IPS DF 19.7 (cell line): Measurements from ENCODE around the gene TBC1D2B.
"Not testable (repeated sequence)": the region's sequence is repeated elsewhere in the genome, so short reads cannot be mapped to it uniquely, and the experiment has no call there.

Source experiments
- DNase-seq: peaks from one replicate; pipeline ENCODE4 v3.0.0-alpha.2; 2013; ENCODE audit warnings: low read depth, low spot score

The TBC1D2B gene

DNA sequence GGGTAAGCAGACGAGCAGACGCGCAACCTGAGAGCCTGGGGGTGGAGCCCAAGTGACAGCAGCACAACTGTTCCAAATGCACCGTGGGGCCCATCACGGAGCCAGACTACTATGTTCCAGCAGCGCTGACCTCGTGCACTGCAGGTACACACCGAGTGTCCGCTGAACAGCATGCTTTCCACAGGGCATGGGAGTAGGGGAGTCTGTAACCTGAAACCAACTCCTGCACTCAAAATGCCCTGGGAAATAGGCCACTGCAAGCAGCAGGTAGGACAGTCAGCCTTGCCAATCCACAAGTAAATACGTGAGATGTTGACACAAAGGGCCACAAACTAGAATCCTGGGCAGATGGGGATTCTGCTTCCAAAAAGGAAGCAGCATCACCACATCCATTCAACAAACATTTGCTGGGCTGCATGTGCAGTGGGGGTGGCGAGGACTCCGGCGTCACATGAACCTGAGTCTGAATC lies 73.9 kb downstream of the TBC1D2B start:
- no peak for DNase-seq

DNA sequence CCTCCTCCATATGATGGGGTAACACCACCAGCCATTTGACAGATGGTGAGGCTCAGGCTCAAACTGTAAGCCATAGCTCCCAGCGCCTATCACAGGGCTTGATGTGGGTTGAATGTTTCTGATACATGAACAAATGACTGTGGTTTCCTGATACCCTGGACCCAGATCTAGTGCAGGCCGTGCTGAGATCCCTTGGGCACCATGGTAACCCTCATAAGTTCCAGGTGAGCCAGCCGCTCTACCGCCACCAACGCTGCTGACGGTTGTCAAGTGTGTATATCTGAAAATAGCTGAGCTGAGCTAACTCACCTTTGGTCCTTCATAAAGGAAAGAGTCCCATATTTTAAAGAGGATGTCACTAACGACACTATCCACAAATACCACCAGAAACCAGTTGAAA lies 74.5 kb downstream of the TBC1D2B start:
- DNase-seq = no peak

DNA sequence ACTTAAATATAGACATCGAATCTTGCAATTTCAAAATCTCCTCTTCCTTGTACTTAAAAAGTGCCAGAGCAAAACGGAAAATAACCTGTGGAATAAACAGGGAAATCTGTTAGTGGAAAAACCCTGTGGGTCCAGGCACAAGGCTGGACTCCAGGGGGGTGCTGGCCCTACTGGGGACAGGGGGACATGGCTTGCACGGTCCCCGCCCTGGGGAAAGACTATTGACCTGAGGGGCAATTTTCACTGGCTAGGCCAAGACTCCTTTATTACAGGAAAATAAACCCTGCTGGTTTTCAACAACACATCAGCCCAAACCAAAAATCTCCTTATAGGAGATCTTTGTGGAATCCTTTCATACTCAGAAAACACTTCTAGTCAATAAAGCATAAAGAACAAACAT lies 75.9 kb downstream of the TBC1D2B start:
- DNase-seq = no peak

DNA sequence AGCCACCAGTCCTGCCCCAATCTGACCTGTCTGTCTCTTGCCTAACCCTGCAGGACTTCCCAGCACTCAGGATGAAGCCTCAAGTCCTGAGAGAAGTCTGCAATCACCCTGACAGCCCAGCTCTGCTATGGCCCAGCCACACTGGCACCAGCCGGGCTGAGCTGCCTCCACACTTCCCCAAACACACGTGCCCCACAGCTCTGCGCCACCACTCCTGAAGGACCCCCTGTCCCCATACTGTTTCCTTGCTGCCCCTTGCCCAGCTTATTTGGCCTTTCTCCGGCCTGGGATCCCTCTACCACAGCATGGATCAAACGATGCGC lies 76.6 kb downstream of the TBC1D2B start:
- DNase-seq = no peak

DNA sequence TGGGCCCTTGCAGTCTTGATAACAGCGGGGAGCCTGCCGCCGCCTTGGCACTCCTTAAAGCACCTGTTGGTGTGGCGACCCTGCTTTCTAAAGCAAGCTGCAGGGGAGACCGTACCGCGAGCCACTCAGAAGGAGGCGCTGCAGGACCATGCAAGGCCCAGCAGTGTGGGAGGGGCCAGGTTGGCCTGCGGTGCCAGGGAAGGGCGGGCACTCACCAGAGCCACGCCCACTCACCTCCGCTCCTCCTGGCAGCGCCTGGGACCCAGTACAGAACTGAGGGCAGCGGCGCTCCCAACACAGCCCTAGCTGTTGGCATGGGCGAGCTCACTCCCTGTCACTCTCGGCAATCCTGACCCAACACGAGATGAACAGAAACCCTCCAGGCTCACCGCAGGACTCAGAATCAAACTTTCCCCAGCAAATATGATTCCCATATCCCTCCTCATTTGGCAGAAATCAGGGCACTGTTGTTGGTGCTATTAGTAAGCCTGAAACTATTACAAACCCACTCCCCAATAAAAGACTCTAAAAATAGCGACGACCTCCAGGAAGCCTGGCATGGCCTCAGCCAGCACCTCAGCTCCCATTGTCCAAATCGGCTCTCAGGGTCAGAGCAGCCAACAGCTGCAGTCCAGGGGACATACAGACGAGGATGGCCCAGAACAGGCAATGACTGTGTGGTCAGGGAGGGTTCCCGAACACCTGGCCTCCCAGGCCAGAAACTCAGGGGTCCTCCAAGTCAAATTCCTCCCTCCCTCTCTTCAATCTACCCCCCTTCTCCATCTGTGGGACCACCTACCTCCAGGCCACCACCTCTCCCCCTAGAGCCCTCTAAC lies 77.2 kb downstream of the TBC1D2B start:
- peak; percentile 56 for DNase-seq

DNA sequence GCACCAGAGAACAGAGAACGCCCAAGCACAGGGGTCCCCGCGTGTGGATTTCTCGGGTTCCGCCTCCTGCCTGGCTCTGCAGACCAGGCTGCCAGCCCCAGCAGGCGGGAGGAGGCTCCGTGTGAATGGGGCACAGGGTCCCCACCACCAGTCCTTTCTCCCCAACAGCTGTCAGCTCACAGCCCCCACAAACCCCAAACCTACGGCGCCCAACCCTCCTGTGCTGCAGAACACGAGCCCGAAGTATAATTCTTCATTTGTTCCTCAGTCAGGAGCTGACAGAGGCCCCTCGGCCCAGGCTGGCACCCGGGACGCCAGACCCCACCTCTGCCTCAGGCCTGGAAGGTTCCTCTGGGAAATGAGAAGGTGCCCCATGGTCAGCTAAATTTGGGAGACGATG lies 78.0 kb downstream of the TBC1D2B start:
- no peak for DNase-seq

DNA sequence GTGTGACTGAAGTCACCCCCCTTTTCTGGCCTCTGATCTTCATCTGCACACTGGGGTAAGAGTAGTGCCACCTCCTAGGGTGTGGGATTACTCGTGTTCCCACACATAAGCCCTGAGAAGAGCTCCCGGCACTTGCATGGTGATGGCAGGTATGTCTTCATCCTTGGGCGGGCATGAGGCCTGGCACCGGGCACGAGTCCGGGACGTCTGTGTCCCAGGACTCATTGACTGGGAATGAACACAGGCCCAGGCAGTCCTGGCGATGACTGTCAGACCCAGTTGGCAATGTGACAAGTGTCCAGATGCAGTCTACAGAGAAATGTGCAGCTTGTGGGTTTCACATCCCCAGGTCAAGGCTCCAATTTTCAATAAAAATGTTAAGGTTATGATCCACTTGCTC lies 78.9 kb downstream of the TBC1D2B start:
- no peak for DNase-seq

DNA sequence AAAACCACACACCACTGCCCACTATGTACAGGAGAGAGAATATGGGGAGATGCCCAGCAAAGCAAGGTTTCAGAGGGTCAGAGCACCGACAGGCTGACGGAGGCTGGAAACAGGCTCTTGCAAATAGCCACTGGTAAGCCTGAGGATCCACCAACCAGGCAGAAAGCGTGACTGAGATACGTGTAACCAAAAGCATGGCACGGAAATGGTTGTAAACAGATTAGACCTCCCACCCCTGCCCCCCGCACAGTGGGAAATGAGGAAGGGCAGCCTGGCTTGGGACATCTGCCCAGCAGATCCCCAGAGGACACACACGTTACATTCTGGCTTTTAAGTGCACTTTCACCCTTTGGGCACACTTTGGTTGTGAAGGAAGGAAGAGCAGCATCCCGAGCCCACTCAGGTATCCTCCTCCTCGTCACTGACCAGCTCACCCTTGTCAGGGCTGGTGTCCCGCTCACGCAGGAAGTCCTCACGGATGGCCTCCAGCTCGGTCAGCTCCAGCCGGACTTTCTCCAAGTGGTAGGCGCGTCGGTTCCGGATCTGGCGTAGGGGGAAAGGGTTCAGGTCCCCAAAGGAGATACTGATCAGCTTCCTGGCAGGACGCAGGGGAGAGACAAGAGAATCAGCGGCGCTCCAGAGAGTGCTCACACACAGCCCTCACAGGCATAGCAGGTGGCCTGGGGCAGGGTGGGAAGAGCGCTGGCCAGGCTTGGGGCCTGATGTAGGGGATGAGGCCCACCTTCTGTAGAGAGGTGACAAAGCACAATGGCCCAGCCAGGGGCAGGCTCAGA lies 79.6 kb downstream of the TBC1D2B start:
- not testable (repeated sequence) for DNase-seq

DNA sequence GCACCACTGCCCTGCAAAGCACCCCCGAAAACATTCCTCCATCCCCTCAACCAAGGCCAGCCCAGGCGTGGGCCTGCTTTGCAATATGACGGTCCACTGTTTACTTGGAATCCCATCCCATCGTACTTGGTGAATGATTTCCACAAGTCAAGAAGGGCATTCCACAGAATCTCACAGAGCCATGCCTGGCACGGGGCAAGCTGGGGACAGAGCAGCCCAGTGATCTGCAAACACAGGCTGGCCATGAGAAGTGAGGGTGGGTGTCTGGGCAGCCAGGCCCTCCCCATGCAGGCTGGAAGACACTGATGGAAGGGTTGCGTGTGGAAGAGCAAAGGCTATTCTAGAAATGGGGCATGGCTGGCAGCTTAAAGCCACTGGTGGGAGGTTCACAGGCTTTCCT lies 80.3 kb downstream of the TBC1D2B start:
- not testable (repeated sequence) for DNase-seq

DNA sequence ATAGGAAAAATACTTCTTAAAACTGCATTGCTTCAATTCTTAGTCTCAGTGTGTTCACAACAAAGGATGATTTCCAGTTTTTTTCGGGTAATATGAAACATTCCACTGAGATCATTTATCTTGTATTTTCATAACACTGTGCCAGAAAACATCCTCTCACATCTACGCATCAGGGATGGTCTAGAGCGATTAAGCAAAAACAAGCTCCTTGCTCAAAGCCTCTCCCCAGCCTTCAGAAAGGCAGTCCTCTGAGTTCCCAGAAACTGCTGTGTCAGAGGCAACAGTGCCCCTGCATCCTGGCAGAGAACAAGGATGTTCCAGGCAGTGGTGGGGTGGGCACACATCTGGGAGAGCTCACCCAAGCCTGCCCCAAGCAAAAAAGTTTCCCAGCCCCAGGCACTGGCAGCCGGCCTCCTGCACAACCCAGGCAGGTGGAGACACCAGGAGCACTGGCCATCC lies 80.8 kb downstream of the TBC1D2B start:
- DNase-seq = not testable (repeated sequence)

DNA sequence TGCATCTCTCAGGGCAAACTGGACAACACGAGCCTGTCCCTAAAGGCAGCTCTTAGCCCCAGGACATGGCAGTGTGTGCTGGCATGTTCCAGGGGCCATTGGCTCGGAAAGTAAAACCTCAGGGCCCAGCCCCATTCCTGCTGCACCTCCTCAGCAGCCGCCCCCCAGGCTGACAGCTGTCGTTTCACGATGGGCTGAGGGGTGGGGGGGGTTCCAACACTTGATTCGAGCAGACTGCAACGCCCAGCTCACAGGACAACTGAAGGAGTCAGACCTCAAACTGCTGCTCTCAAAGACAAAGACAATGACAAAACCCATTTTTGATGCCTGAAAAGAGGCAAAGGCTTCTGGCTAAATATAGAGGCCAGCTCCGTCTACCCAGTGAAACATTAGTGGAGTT lies 81.3 kb downstream of the TBC1D2B start:
- not testable (repeated sequence) for DNase-seq

DNA sequence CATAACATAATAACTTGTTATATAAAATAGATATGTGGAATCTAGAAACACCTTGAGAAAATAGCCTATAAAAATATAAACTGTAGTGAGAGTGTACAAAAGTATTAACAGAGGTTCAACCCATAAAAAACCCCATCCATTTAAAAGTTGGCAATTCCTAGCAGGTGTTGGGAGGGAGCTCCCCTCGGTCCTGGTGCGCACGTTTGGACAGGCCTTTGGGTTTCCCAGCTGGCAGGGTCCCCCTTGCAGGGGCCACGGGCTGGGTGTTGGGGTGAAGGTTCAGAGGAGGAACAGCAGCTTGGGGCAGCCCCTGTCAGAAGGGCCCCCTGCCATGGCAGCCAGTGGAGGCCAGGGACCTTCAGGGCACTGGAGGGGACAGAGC lies 82.0 kb downstream of the TBC1D2B start:
- DNase-seq = not testable (repeated sequence)

DNA sequence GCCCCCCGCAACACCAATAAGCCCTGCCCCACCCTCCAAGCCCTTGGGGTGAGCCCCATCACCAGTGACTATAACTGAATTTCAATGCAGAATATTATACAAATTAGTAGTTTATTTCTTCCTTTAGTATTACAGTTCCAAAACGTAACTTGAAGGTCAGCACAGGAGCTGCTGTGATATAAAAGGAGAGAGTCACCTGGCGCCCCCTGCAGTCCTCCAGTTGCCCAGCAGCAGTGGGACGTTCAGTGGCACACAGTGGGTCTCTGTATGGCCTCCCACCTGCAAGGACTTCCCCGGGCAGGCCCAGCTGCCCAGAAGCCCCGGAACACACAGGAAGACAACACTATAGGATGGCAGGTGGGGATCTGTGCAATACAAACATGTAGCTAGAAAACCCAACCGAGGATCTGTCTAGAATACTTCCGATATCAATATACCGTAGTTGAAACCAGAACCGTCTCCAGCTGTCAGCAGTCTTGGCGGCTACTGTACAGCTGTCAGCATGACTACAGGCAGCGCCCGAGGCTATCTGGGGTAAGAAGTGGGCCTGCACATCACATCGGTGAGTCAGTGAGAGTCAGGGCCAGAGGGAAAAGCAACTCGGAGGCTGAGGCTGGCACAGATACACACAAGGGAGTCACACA lies 82.5 kb downstream of the TBC1D2B start:
- DNase-seq = not testable (repeated sequence)

DNA sequence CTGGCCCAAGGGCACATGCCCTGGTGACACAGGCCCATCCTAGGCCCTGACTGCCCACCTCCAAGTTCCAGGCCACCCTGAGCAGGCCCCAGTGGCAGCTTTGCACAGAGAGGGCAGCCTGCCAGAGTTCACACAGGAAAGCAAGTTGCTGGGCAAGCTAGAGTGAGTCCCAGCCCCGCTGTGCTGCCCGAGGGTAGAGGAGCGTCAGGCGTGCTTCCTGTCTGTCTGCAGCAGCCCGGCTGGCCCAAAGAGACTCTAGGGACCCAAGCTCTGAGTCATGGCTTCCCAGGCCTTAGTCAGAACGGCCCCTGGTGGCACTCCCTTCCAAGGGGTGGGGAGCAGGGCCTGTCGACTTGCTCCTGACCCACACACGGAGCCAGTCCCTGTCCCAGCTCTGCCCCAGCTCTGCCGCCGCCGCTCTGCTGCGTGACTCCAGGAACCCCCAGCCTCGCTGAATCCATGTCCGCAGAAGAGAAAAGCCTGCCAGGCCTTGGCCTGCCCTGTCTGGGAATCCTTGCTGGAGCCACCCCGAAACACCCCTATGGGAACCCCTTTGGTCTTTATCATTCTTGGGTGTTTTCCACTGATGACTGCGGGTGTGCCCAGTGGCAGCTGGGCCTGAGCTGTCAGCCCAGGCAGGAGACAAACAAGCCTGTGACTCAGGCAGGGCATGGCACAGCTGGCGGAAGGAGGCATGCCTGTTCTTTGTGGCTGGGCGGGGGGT lies 83.4 kb downstream of the TBC1D2B start:
- not testable (repeated sequence) for DNase-seq

DNA sequence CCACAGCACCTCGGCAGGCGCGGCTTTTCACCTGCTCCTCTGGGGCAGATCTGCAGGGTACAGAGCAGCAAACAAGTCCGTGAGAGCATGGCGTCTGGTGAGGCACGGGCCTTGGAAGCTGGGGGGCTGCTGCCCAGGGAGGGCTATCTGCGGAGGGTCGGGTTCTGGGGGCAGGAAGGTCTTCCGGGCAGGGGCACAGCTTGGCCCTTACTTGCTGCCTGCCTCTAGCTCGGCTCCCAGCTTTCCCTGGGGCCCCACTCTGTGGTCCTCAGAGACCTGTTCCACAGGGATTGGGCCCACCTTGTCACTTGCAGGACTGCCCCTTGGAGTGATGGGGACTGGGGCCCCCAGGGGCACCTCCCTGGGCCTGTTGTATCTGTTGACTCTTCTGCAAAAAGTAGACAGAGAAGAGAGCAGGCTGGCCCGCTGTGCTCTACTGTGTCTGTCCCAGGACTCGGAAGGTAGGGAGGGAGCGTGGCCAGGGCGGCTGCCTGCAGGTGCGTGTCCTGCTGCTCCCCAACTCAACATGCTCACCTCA lies 84.1 kb downstream of the TBC1D2B start:
- DNase-seq = no peak

DNA sequence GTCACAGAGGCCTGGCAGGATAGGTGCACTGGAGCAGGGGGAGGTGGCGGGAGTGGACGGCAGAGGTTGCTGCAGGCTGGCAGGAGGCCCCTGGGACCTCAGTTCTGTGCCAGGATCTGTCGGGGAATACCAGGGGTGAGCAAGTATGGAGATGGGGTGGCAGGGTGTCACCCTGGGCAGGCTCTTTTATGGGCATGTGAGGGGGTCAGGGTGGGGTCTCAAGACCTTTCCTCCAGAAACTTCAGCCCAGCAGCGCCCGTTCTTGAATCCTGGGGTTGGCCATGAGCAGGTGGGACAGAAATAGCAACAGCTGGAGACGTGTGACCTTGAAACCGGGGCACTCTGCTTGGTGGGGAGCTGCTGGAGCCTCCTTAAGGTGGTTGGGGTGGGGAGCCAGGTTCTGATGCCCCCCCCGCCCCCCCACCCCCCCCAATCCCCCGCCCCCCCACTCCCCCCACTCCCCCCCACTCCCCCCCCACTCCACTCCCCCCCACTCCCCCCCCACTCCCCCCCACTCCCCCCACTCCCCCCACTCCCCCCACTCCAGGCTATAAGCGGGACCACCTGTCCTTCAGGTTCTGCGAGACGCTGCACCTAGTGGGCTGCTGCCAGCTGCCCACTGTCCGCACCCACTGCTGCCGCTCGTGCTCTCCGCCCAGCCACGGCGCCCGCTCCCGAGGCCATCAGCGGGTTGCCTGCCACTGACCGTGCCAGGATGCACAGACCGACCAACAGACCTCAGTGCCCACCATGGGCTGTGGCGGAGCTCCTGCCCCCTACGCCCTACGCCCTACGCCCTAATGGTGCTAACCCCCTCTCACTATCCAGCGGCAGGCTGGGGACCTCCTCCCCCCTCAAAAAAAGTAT lies 84.9 kb downstream of the TBC1D2B start:
- DNase-seq = no peak

DNA sequence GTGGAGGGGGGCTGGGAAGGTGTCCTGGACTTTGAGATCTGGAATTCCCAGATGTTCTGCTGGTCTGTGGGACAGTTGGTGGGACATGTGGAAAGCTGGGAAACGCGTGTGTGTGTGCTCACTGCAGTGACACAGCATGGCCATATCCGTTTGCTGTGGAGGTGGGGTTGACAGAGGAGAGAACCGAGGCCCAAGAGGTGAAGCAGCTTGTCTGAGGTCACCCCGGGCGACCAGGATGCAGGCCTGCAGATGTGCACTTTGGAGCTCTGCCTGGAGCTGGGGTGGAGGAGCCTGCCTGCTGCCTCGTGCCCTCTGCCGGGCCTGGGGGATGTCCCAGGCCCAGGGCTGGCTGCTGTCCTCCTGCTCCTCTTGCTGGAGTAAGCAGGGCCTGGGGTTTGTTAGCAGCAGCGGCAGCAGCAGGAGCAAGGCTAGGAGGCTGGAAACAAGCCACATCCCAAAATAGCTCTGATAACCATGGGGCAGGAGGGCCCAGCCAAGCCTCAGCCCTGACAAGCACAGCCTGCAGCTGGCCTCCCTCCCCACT lies 85.8 kb downstream of the TBC1D2B start:
- DNase-seq = not testable (repeated sequence)

DNA sequence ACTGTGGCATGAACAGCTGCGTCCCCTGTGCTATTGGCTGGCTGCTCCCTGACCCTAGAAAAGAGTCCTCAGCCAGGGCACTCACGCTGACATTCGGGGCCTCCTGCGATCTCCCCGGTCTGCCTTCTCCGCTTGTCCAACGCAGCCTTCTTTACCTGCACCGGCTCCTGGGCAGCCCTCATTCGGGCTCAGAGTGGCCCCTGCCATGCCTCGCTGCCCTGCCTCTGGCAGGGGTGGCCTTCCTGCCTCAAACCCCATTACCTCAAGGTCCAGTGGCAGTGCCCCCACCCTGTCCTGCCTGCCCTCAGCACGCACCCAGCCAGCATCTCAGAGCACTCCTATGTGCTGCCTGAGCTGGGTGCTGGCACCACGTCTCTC lies 86.5 kb downstream of the TBC1D2B start:
- DNase-seq = no peak

DNA sequence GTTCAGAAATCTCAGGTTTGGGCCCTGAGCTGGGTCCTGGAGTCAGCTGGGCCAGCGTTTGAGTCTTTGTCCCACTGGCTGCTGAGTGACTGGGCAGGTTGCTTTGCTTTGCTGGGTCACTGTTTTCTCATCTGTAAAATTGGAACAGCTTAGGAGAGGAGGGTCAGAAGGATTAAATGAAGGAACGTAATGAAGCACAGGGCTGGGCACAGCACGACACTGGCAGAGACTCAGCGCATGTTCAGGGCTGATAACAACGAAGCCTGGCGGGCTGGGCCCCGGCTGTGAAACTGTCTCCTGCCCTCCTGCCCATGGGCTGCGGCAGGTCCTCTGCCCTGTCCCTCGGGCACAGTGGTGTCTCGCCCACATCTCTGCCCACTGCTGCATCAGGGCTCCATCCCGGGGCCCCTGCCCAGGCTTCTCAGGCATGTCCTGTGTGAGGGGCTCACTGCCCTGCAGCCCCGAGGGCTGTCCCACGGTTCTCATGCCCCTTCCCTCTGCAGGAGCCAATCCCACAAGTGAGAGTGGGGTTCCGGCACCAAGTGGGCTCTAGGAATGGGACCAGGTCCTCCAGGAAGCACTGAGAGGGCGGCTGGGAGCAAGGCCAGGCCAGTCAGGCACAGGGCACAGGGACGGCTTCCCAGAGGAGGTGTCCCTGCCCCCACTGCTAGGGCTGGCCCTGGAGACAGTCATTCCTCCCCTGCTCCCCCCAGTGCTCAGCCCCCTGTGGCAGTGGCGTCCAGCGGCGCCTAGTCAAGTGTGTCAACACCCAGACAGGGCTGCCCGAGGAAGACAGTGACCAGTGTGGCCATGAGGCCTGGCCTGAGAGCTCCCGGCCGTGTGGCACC lies 88.0 kb downstream of the TBC1D2B start:
- DNase-seq = no peak
